Inflammatory macrophage treated with lipopolysaccharide for 1 hour (primary cell): ENCODE measurements around the gene KPNB1.
"Not testable (repeated sequence)": the region's sequence is repeated elsewhere in the genome, so short reads cannot be mapped to it uniquely, and the experiment has no call there.

ENCODE experiments used
- DNase-seq, 2 donors: peaks; one replicate each; pipeline ENCODE4 v3.0.0-alpha.2; 2020 to 2022

Gene KPNB1

DNA sequence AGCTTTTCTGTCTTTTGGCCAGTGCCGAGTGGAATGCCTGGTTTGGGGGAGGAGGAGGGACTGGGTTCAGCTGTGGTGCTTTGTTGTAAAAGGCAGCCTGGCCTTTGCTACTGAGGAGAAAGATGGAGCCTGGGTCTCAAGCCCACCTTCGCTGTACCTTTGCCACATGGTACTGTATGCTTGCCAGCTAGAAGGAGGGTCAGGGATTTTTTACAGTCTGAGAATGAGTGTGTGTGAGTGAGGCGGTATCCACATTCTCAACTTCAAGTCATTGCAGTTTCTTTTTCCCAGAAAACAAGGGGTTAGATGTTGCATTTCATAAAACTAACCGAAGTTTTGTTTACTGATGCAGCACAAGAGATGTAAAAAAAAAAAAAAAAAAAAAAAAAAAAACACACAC, 33.0 kb downstream of the KPNB1 start:
- not testable (repeated sequence) for DNase-seq

DNA sequence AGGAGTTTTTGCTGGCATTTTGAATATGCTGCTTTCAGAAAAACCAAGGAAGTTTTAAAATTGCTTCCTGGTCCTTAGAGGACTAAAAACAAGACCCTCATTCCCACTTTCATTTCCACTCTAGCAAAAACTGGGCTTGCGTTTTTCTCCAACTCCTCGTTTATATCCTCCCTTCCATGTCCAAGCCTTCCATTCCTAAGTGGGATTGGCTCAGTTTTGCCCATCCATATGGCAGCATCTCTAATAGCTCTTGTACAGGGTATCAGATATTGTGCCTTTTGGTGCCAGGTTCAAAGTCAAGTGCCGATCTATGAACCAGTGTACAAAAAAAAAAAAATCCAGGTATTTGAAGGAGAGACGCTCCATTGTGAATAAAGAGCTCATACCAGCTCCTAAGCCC, 34.3 kb downstream of the KPNB1 start:
- no peak for DNase-seq

- DNase-seq, result no peak
These were observed 34.9 kb downstream of the KPNB1 start for GRCh38 chr17:47684535-47685193.

DNA sequence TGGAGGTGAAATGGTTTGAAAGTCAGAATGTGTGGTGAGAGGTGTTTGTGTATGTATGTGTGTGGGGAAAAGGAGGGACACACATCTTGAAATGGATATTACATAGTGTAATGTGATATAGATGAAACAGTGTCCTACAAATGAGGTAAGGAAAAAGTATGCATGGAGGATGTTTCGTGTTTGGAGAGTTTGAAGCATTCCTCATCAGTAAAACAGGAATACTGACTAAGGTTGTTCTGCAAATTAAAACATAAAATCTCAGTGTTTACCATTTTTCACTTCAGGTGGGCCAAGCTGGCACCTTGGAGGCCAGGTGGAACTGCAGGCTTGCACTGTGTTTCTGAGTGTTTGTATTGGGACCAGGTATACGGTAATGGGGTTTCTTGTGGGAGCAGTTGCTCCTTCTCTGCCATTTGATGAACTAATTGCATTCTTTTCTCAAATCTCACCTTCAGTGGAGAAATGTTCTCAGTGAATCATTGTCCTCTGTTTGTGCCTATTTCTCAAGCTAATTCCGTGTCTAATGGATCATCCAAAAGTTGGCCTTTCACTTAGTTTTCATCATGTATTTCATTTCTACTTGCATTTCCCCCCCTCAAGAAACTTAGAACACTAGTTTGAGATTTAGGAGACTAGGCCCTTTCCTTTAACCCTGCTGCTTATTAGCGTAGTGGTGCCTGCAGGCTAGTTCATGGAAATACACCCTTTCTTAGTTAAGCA, 36.0 kb downstream of the KPNB1 start:
- no peak for DNase-seq

GRCh38 chr17:47686276-47686635, 36.5 kb downstream of the KPNB1 start:
- DNase-seq, result no peak

DNA sequence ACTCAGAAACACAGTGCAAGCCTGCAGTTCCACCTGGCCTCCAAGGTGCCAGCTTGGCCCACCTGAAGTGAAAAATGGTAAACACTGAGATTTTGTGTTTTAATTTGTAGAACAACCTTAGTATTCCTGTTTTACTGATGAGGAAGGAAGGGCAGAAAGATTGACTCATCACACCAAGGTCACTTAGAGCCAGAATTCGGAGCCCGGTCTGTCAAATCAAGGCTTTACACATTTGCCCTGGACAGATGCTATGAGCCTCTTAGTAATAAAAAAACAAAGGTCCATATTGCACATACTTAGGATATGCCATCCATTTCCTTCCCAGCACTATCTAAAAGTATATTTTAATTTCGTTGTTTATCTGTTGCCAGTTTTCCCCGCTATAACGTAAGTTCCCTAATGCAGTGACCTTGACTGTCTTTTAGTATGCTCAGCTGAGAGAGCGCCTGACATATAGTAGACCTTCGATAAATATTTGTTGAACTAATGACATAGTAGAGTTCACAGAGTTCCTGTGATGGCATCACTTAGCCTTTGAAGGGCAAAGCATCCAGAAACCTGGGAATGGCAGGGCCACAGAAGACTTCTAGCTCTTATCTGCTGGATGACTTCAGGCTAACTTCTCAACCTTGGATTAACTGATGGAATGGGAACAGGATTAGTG, 37.1 kb downstream of the KPNB1 start:
- DNase-seq, result no peak

DNA sequence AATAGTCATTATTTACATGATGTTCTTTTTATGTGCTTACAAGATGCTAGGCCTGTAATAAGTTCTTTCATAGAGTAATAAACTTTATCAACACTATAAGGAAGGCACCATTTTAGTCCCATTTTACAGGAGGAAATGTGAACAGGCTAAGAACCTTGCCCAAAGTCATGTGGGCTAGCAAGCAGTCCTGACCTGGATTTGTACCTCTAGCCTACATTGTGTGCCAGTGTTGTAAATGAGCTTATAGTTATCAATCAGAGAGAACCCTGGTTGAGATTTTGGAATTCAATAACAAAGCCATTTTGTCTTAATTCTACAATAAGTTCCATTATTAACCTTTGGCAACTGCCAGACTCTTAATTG, 37.6 kb downstream of the KPNB1 start:
- DNase-seq, result no peak

DNA sequence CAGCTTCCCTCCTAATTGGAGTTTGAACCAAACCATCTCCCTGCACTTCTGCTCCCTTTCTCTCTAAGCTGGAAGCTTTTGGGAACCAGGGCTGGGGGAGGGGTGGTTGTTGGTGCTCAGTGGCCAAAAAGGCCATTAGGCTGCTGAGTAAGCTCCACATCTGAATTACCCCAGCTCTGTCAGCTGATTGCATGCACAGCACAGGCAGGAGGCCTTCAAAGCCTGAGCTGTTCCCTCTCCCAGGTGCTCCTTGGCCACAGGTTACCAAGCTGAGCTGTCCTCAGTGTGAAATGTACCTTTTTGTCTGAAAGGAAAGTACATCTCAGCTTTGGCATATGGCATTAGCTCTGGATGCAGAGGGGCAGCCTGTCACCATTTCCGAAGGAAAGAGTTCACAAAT, 38.0 kb downstream of the KPNB1 start:
- DNase-seq, result no peak

DNA sequence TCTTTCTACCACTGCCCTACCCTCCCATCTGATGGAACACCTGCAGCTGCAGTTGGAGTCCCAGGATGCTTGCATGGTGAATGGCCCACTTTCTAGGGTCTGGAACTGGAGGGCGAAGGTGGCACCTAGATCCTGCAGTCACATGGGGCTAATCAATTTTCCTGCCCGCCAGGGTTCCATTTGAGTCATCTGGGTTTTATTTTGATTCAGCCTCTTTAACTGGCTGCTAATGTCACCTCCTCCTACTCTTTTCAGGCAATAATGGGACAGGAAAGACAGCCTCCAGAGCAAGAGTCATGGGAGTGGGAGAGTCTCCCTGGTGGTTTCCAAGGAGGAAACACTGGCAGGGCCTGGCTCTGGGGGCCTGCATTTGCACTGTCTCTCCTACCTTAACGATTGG, 40.4 kb downstream of the KPNB1 start:
- DNase-seq, result peak; percentile 51 to 91

DNA sequence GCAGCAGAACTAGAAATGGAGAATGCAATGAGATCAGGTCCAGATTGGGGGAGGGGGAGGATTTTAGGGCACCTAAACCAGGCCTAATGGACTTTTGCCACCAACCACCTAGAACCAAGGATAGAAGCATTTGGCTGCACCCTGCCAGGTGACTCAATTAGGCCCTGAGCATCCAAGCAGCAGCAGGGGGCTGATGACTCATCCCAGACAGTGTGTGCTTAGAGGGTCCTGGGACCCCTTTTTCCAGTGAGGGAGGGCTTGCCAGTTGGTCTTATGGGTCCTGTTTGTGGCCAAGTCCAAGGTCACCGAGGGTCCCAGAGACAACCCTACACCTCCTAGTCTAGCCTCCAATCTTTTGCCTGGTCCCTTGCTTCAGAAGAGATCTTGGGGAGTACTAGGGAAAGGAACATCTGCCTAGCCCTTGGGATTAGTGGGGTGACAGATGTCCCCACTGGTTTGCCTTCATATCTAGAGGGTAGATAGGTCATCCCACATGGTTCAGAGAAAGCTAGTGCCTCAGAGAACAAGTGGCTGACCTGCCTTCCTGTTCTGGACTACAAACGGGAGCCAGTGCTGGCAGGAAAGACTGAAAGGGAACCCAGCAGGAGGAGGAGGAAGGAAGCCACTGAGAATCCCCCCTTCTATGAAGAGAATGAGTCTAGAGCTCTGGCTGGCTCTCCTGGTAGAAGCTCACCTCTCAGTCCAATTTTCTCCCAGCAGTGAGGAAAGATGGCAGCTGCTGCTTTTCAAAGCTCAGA, 42.6 kb downstream of the KPNB1 start:
- DNase-seq, result no peak

- DNase-seq, result no peak
These were observed 43.4 kb downstream of the KPNB1 start for GRCh38 chr17:47692895-47693730.

DNA sequence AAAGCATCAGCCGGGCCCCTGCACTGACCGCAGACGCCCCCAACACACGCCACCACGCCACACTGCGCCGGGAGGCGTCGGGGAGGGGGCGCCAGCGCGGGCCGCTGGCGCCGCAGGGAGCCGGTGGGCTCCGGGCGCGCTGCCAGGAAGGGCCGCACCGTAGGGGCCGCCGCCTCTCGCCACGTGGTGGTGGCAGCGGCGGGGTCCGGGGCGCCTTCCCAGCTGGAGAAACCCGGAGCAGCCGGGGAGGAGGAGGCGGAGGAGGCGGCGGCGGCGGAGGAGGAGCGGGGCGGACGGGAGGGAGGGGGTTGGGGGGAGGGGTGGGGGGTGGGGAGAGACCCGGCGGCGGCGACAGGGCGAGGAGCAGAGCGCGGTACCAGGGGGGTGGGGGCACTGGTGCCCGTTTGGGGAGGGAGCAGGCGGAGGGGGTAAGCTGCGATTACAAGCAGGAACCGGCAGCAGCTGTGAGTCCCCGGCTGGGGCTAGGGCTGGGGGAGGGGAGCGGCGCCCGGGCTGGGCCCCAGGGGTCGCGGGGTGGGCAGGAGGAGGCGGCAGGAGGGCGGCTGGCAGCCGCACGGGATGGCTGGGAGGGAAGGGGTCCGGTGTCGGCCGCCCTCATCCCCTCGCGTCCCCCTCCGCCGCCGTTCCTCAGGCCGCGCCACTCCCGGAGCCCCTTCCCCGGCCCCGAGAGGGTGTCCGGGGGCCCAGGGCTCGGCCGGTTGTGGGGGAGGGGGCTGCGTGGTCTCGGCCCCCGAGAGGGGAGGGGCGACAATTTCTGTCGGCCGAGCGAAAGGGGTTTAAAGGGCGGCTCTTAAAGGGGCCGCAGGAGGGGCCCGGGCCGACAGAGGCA, 44.2 kb downstream of the KPNB1 start, which contains the start of gene TBKBP1:
Gene TBKBP1 (plus strand): TSS at position 431 of the 850 bp plus-strand sequence. CDS start 1,952 bp downstream, outside the sequence.
- DNase-seq, result no peak

DNA sequence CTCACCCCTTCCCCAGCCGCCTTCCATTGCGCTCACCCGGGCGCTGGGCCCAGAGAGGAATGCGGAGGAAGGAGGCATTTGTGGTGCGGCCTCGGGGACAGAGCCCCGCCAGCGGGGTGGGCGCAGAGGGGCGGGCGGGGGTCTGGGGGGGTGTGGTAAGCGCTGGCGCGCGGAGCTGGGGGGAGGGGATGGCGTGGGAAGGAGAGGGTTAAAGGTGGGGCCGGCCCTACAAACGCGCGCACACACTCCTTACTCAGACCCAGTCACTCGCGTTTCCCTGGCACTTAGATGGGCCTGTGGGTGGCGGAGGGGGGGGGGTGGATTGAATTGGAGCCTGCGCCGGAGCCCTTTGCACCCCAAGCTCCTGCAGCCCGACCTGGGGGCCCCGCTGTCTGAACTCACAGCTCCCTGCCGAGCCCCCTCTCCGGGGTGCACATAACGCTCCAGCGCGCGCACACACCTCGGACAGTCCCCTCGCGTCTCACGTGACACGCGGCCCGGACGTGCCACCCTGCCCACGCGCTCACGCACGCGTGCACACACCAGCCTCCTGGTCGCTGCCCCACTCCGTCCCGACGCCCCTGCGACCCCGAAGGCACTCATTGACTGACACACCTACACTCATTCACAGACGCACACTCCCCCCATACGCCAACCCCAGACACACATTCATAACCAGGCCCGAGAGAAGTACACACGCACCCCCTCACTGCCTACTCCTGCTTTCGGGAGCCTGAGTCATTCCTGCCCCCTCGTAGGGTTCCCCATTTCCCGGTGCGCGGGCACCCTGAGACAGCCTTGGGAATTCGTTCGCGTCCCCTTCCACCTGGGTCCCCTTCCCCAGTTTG, 45.1 kb downstream of the KPNB1 start:
- DNase-seq, result peak; percentile 57 to 72

DNA sequence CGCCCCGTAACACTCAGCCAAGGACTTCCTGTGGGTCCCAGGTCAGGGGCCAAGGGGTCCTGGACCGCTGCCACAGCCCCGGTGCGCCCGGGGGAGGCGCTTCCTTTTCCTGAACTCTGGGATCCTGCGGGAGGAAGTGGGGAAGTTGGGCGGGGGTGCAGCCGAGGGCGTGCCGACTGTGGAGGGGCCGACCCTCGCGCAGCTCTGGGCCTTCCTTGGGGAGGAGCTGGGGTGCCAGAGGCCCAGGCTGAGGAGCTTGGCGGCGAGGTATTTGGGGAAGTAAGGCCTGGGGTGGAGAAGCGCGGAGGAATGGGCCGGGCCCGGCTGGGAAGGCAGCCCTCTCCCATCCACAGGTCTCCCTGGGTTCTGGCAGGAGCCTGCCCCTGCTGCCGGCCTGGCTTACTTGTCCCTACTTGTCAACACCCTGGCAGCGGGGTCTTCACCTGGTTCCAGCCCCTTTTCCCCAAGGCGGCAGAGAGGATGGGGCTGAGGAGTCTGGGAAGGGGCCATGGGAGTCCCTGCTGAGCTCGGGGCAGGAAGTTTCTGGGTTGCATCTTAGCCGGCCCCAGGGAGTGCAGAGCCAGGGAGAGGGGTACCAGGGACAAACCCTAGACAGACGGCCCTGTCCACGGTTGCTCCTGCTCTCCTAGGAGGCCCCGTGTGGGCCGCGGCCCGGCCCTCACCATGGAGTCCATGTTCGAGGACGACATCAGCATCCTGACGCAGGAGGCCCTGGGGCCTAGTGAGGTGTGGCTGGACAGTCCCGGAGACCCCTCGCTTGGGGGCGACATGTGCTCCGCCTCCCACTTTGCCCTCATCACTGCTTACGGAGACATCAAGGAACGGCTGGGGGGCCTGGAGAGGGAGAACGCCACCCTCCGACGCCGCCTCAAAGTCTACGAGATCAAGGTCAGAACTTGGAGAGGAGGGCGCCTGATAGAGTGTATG, 46.0 kb downstream of the KPNB1 start:
- DNase-seq, result peak; percentile 63 to 87

DNA sequence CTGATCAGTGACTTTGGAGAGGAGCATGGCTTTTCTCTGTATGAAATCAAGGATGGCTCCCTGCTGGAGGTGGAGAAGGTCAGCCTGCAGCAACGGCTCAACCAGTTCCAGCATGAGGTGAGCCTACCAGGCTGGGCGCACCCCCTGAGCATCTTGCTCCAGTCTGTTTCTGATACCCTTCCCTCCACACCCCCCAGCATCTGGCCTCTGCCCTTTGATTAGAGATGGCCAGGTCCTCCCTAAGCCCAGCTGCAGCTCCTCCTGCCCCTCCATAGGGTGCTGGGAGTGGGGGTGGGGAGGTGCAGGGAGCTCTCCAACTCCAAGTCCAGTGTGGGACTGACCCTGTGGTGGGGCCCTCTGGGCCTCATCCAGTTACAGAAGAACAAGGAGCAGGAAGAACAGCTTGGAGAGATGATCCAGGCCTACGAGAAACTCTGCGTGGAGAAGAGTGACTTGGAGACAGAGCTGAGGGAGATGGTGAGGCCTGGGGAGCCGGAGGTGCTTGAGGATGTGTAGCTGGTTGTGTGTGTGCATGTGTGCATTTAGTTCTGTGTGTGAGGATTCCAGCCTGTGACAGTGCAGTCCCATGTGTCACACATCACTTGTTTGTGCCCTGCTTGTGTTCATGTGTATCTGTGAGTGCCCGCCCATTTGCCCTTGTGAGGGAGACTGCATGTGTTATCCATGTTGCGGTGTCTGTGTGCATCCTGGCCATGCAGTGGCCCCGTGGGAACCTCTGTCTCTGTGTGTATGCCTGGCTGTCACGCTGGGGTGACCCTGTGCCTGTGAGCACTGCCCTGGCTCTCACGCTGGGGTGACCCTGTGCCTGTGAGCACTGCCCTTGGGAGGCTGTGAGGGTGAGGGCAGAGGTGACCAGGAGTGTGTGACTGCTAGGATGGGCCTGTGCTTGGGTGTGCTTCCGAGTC, 47.3 kb downstream of the KPNB1 start:
- DNase-seq, result no peak

GRCh38 chr17:47697906-47698711, 48.4 kb downstream of the KPNB1 start:
- no peak for DNase-seq
